WERI-Rb-1 (cell line): Measurements from ENCODE around the gene NPY5R.

Source experiments
- DNase-seq: peaks from one replicate; pipeline ENCODE4 v3.0.0-alpha.2; 2020
- H3K27ac ChIP-seq: fragments of 250-450 bp; sonication (Bioruptor Pico); 2 replicates; pipeline ENCODE4 v1.5.1; 2020; ENCODE audit warnings: mild to moderate bottlenecking, moderate library complexity
- H3K27me3 ChIP-seq: fragments of 250-450 bp; sonication (Bioruptor Pico); 2 replicates; pipeline ENCODE4 v1.5.1; 2021; ENCODE audit warnings: mild to moderate bottlenecking, low read depth, moderate library complexity; ENCODE audit not compliant: insufficient read depth, severe bottlenecking
- H3K36me3 ChIP-seq: fragments of 250-450 bp; sonication (Bioruptor Pico); 2 replicates; pipeline ENCODE4 v1.5.1; 2020; ENCODE audit warnings: mild to moderate bottlenecking, moderate library complexity
- H3K4me3 ChIP-seq: 2 replicates; pipeline ENCODE4 v1.5.1; 2011; ENCODE audit warnings: low read depth, mild to moderate bottlenecking, control low read depth, low read length
- H3K9me3 ChIP-seq: fragments of 250-450 bp; sonication (Bioruptor Pico); 2 replicates; pipeline ENCODE4 v1.5.1; 2021; ENCODE audit warnings: mild to moderate bottlenecking, moderate library complexity; ENCODE audit not compliant: severe bottlenecking
- CTCF ChIP-seq: IDR thresholded peaks from 2 replicates; pipeline ENCODE4 v1.5.1; 2011; ENCODE audit warnings: low read depth, mild to moderate bottlenecking, control low read depth, inconsistent platforms, low read length

Gene NPY5R

GRCh38 chr4:163380703-163381102 lies 37.0 kb downstream of the NPY5R start:
- H3K9me3 ChIP-seq, result no peaks in the 10 kb centered on the region
- no peak overlapping the region for H3K27ac ChIP-seq
- no peak overlapping the region for H3K4me3 ChIP-seq
- no peak for DNase-seq
- TF ChIP-seq CTCF, result no peak
- H3K27me3 ChIP-seq, result no peaks in the 10 kb centered on the region
- H3K36me3 ChIP-seq, result no peaks in the 10 kb centered on the region

- DNase-seq, result no peak
- H3K4me3 ChIP-seq, result no peak overlapping the region
- no peak for TF ChIP-seq CTCF
- H3K9me3 ChIP-seq, result no peaks in the 10 kb centered on the region
- H3K27me3 ChIP-seq, result no peaks in the 10 kb centered on the region
- H3K27ac ChIP-seq, result no peak overlapping the region
- no peaks in the 10 kb centered on the region for H3K36me3 ChIP-seq
Measured at GRCh38 chr4:163382178-163382869, 38.6 kb downstream of the NPY5R start.

GRCh38 chr4:163384434-163384833 lies 40.7 kb downstream of the NPY5R start:
- H3K27me3 ChIP-seq, result no peaks in the 10 kb centered on the region
- H3K9me3 ChIP-seq, result no peaks in the 10 kb centered on the region
- H3K36me3 ChIP-seq, result no peaks in the 10 kb centered on the region
- no peak overlapping the region for H3K27ac ChIP-seq
- no peak overlapping the region for H3K4me3 ChIP-seq
- DNase-seq, result no peak
- TF ChIP-seq CTCF, result no peak

DNA sequence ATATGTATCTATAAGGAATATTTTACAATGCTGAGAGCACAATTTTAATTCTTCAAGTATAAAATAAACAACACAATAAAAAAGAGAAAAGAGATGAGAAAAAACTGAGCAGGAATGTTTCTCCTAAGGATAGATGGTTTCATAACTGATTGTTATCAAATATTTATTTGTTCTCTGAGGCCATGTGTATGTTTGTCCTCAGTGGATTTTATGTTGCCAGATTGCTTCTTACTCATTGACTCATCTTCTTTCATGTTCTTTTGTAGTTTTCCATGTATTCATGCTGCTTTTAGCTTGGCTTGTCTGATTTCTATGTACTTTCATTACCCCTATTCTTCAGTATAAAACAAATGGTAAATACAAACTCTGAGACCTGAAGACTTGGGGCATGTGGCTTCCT lies 41.2 kb downstream of the NPY5R start:
- no peak for TF ChIP-seq CTCF
- Histone ChIP-seq H3K4me3 (no peak overlapping the region), H3K9me3 (no peaks in the 10 kb centered on the region), H3K27me3 (no peaks in the 10 kb centered on the region), H3K27ac (no peak overlapping the region), H3K36me3 (no peaks in the 10 kb centered on the region)
- no peak for DNase-seq

- Histone ChIP-seq H3K9me3 (no peaks in the 10 kb centered on the region), H3K36me3 (no peaks in the 10 kb centered on the region), H3K27ac (no peak overlapping the region), H3K27me3 (no peaks in the 10 kb centered on the region), H3K4me3 (no peak overlapping the region)
- no peak for DNase-seq
- TF ChIP-seq CTCF, result no peak
Measured at GRCh38 chr4:163385466-163385865, 41.8 kb downstream of the NPY5R start.

- Histone ChIP-seq H3K27me3 (no peaks in the 10 kb centered on the region), H3K9me3 (no peaks in the 10 kb centered on the region), H3K27ac (no peak overlapping the region), H3K4me3 (no peak overlapping the region), H3K36me3 (no peaks in the 10 kb centered on the region)
- no peak for DNase-seq
- TF ChIP-seq CTCF, result no peak
Measured at GRCh38 chr4:163391756-163392155, 48.1 kb downstream of the NPY5R start.
